Ecto neural progenitor cell (in vitro differentiated cells): ENCODE measurements around the gene MAD1L1.
"Not testable (repeated sequence)": the region's sequence is repeated elsewhere in the genome, so short reads cannot be mapped to it uniquely, and the experiment has no call there.

Source experiments
- DNase-seq: peaks from one replicate; pipeline ENCODE4 v3.0.0-alpha.2; 2018; ENCODE audit warnings: low spot score

Gene MAD1L1

GRCh38 chr7:1816451-1816850, 416.3 kb downstream of the MAD1L1 start:
- DNase-seq = not testable (repeated sequence)

GRCh38 chr7:1815551-1816281, 417.0 kb downstream of the MAD1L1 start:
- DNase-seq = not testable (repeated sequence)

- DNase-seq = peak; percentile 50
These were observed 417.7 kb downstream of the MAD1L1 start for GRCh38 chr7:1815051-1815481.

- peak; percentile 47 for DNase-seq
These were observed 418.5 kb downstream of the MAD1L1 start for GRCh38 chr7:1814089-1814811.

GRCh38 chr7:1813394-1814088, 419.2 kb downstream of the MAD1L1 start:
- DNase-seq = no peak

- DNase-seq = peak; percentile 58
These were observed 420.0 kb downstream of the MAD1L1 start for GRCh38 chr7:1812509-1813393.

- DNase-seq = no peak
These were observed 420.8 kb downstream of the MAD1L1 start for GRCh38 chr7:1811850-1812508.

- no peak for DNase-seq
These were observed 421.5 kb downstream of the MAD1L1 start for GRCh38 chr7:1810961-1811849.

GRCh38 chr7:1810521-1810920, 422.2 kb downstream of the MAD1L1 start:
- DNase-seq = no peak

GRCh38 chr7:1809601-1810258, 423.0 kb downstream of the MAD1L1 start:
- no peak for DNase-seq

- DNase-seq = no peak
These were observed 423.7 kb downstream of the MAD1L1 start for GRCh38 chr7:1809070-1809469.

GRCh38 chr7:1807821-1808600, 424.7 kb downstream of the MAD1L1 start:
- DNase-seq = no peak

- no peak for DNase-seq
These were observed 426.4 kb downstream of the MAD1L1 start for GRCh38 chr7:1806354-1806753.

- no peak for DNase-seq
These were observed 428.4 kb downstream of the MAD1L1 start for GRCh38 chr7:1804310-1804709.

- peak; percentile 29 for DNase-seq
These were observed 429.8 kb downstream of the MAD1L1 start for GRCh38 chr7:1802899-1803298.

- peak; percentile 18 for DNase-seq
These were observed 431.8 kb downstream of the MAD1L1 start for GRCh38 chr7:1800902-1801301.

- DNase-seq = no peak
These were observed 434.6 kb downstream of the MAD1L1 start for GRCh38 chr7:1798191-1798590.

GRCh38 chr7:1794888-1795542, 437.7 kb downstream of the MAD1L1 start:
- DNase-seq = no peak
